ENCODE results near the gene ARRB2.

Gene ARRB2

GRCh38 chr17:4753392-4753791 is 43.0 kb downstream of the ARRB2 start:
- no peak for DNase-seq (ENCODE audit: low read depth in 1 of 2, low spot score in 1 of 2)

GRCh38 chr17:4759776-4760236 is 49.4 kb downstream of the ARRB2 start:
- no peak for DNase-seq (ENCODE audit: low read depth in 1 of 2, low spot score in 1 of 2)

DNA sequence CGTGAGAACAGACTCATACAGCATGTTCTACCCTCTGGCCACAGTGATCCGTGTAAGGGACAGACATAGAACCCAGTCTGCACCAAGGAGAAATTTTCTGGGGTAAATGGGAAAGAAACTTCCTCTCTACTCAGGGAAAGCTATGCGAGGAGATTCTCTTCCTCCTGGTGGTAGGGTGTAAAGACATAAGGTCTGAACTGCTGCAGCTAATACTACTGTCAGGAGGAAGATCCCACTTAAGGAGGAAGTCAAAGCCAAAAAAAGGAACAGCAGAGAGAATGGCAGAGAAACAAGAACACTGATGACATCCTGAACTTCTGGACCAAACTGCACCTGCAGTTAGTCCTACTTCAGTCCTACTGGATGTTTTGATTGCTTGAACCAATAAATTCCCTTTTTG is 54.2 kb downstream of the ARRB2 start:
- no peak for DNase-seq (ENCODE audit: low read depth in 1 of 2, low spot score in 1 of 2)

GRCh38 chr17:4766201-4766600 is 55.8 kb downstream of the ARRB2 start:
- DNase-seq (ENCODE audit: low read depth in 1 of 2, low spot score in 1 of 2): no peak

GRCh38 chr17:4766723-4767122 is 56.3 kb downstream of the ARRB2 start:
- no peak for DNase-seq (ENCODE audit: low read depth in 1 of 2, low spot score in 1 of 2)

DNA sequence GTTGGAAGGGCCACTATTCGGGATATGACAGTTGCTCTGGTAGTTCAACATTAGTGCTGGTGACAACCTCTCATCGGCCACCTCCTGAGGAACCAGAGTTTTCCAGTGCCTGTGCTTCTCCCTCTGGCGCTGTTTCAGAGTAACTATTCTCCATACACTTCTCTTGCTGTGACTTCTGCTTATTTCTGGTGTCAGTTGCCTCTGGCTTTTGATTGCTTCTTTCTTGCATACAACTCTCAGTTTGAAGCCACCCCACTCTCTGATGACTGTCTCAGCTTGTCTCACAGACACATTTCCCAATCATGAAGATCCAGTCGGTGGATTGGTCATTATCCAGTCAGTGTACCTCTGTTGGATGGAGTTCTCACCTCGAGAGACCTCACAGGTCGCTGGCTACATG is 57.9 kb downstream of the ARRB2 start:
- DNase-seq (ENCODE audit: low read depth in 1 of 2, low spot score in 1 of 2): no peak

DNA sequence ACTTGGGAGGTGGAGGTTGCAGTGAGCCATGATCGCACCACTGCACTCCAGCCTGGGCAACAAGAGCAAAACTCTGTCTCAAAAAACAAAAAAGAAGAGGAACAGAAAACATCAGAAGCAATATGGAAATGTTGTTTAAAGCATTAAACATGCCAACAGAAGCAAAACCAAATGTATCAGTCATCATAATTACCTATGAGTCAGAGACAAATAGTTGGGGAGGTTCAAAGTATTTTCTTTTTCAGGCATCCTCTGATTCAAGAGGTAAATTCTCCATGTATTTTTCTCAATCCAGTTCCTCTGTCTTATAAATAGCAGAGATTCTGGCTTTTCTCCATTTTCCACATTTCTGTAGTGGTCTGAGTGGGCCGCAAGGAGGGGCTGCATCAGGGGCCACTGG is 59.2 kb downstream of the ARRB2 start:
- DNase-seq (ENCODE audit: low read depth in 1 of 2, low spot score in 1 of 2): no peak

Data from stimulated activated CD4-positive, alpha-beta T cell treated with anti-CD3 and anti-CD28 coated beads, Interleukin-15, amount 100 ng/mL, for 1 hour (primary cell).